ENCODE measurements around the gene KCTD8. TPM values are rescaled to one million over a fixed set of nuclear protein-coding genes. Genes with fewer than 3 reads are reported as not detected.
A peak's percentile ranks its signal among the peaks of the same experiment; 100 is the strongest.

Gene KCTD8
- total and polyA plus RNA-seq, 7 donors: 0.56 to 2.3 (median 0.91) TPM; not detected in 1

DNA sequence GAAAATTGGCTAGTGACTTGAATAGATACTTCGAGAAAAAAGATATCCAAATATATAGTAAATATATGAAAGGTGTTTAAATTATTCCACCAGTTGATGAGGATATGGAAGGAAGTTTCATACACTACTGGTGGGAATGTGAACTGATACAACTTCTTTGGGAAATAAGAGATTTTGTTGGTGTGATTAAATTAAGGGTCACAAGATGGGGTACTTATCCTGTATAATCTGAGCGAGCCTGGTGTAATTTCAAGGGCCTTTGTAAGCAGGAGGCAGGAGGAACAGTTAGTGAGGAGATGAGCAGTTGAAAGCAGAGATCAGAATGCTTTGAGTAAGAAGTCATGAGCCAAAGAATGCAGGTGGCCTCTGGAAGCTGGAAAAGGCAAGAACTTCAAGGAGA is 192.2 kb downstream of the KCTD8 start:
- WGBS, 3 donors: 63 to 68% (median 65%) methylated on average over 2 of the region's 2 CpGs

DNA sequence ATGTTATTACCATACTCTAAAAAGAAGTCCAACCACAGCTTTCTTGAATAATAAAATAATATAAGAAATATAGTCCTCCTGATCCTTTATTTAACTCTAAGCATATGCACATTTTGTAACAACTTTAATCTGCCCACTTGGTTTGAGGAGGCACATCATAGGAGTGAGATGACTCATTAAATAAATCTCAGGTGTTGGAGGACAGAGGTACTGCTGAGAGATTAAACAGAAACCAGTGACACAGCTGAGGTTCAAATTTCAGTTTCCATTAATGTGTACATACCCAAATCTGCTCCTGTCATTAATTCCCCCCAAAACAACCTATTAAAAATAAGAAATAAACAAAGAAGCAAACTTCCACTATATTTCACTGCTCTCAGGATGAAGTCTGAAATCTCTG is 211.0 kb downstream of the KCTD8 start:
- no peaks in the 10 kb centered on the region for H3K4me1 ChIP-seq

More for the DNA sequence above, 192.2 kb downstream of the KCTD8 start:
- Histone ChIP-seq H3K9me3 (no peaks in the 10 kb centered on the region), H3K4me1 (peaks cover 7% of the 10 kb centered on the region), H3K36me3 (ENCODE audit: insufficient read depth in 1 of 2, low read depth in 1 of 2) (no peaks in the 10 kb centered on the region), H3K4me3 (no peak overlapping the region), H3K27ac (no peak overlapping the region), H3K27me3 (ENCODE audit: insufficient read depth in 3 of 3, low read length in 2 of 3) (no peaks in the 10 kb centered on the region)
- ATAC-seq: peak; percentile 27 to 44 (median 36)
- no peak for DNase-seq
- TF ChIP-seq, protein P1, sequence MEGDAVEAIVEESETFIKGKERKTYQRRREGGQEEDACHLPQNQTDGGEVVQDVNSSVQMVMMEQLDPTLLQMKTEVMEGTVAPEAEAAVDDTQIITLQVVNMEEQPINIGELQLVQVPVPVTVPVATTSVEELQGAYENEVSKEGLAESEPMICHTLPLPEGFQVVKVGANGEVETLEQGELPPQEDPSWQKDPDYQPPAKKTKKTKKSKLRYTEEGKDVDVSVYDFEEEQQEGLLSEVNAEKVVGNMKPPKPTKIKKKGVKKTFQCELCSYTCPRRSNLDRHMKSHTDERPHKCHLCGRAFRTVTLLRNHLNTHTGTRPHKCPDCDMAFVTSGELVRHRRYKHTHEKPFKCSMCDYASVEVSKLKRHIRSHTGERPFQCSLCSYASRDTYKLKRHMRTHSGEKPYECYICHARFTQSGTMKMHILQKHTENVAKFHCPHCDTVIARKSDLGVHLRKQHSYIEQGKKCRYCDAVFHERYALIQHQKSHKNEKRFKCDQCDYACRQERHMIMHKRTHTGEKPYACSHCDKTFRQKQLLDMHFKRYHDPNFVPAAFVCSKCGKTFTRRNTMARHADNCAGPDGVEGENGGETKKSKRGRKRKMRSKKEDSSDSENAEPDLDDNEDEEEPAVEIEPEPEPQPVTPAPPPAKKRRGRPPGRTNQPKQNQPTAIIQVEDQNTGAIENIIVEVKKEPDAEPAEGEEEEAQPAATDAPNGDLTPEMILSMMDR (IDR thresholded peaks at IDR 0.05): no peak
- intact Hi-C loops (cut with DNase I): loop anchor here in 1 of 2 donors (10.0 kb wide), 1 partner anchor 168 kb away; no protein-coding TSS in a partner anchor

DNA sequence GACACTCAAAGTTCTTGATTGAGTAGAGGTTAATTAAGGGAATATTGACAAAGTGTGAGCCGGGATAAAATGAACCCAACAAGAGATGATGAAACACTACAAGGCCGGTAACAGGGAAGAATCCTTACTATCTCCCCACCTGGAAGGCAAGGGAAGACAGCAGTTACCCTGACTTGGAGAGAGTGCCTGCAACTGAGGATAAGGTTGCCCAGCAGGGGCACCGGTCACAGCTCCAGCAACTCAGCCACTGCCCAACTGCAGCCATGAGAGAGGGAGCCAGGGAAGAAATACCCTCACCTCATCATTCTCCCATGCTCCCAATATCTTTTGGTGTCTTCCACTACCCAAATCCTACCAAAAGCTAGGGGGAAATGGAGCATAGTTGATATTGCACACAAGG is 212.7 kb downstream of the KCTD8 start:
- no peak for ATAC-seq
- 82 to 96% (median 87%) methylated on average over 3 of the region's 3 CpGs for WGBS, 3 donors
- no peak overlapping the region for H3K4me3 ChIP-seq
- peaks cover 8% of the 10 kb centered on the region for H3K4me1 ChIP-seq
- H3K36me3 ChIP-seq (ENCODE audit: insufficient read depth in 1 of 2, low read depth in 1 of 2): no peaks in the 10 kb centered on the region
- intact Hi-C loops (cut with DNase I): no loop called here
- no peak for DNase-seq
- TF ChIP-seq, protein P1 (IDR thresholded peaks at IDR 0.05): no peak
- no peaks in the 10 kb centered on the region for H3K27me3 ChIP-seq (ENCODE audit: insufficient read depth in 3 of 3, low read length in 2 of 3)
- no peak overlapping the region for H3K27ac ChIP-seq
- no peaks in the 10 kb centered on the region for H3K9me3 ChIP-seq

More for the DNA sequence above, 211.0 kb downstream of the KCTD8 start:
- Histone ChIP-seq H3K27me3 (ENCODE audit: insufficient read depth in 3 of 3, low read length in 2 of 3) (no peaks in the 10 kb centered on the region), H3K9me3 (no peaks in the 10 kb centered on the region), H3K36me3 (ENCODE audit: insufficient read depth in 1 of 2, low read depth in 1 of 2) (no peaks in the 10 kb centered on the region), H3K27ac (no peak overlapping the region), H3K4me3 (no peak overlapping the region)
- TF ChIP-seq, protein P1 (IDR thresholded peaks at IDR 0.05): no peak
- DNase-seq (no peak), ATAC-seq (no peak)
- intact Hi-C loops (cut with DNase I): no loop called here

DNA sequence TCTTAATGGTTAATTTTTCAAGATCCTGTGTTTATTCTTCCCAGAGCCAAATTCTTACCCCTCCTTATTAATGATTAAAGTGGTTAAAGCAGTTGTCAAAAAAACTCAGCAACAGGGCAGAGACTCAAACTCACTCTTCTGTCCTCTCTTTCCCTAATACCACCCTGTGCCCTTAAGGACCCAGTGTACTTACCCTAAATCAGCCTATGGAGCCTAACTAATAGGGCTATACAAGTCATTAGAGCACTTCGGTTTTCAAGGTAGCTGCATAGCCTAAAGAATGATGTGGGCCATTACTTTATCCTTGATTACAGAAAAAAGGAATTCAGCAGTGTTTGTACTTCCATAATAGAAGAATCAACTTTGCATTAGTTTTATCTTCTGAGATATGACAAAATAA is 216.3 kb downstream of the KCTD8 start:
- H3K27me3 ChIP-seq (ENCODE audit: insufficient read depth in 3 of 3, low read length in 2 of 3): no peaks in the 10 kb centered on the region
- TF ChIP-seq, protein P1 (IDR thresholded peaks at IDR 0.05): no peak
- intact Hi-C loops (cut with DNase I): no loop called here
- no peaks in the 10 kb centered on the region for H3K9me3 ChIP-seq
- peaks cover 8% of the 10 kb centered on the region for H3K4me1 ChIP-seq
- H3K4me3 ChIP-seq: no peak overlapping the region
- DNase-seq (no peak), ATAC-seq (no peak)
- no peaks in the 10 kb centered on the region for H3K36me3 ChIP-seq (ENCODE audit: insufficient read depth in 1 of 2, low read depth in 1 of 2)
- no peak overlapping the region for H3K27ac ChIP-seq
- WGBS, 3 donors: 36 to 65% (median 49%) methylated on average over 1 of the region's 1 CpG

DNA sequence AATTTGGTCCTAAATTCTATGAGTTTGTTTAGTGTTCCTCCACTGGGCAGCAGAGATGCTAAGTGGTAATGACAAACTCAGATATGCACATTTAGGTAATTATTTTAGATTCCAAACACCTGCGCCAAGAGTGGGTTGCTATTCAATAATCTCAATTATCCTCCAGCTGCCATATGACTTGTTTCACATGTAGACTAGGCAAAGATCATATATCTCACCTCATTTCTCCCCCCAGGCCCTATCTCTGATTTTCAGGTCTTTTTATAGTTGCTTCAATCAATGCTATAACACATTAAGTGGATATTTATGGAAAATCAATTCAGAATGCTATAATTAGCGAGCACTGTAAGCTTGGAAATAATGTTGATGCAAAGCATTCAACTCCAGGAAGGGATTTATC is 217.6 kb downstream of the KCTD8 start:
- H3K27ac ChIP-seq: no peak overlapping the region
- no peaks in the 10 kb centered on the region for H3K27me3 ChIP-seq (ENCODE audit: insufficient read depth in 3 of 3, low read length in 2 of 3)
- TF ChIP-seq, protein P1 (IDR thresholded peaks at IDR 0.05): no peak
- 46 to 56% (median 52%) methylated on average over 2 of the region's 2 CpGs for WGBS, 3 donors
- ATAC-seq (no peak), DNase-seq (no peak)
- no peak overlapping the region for H3K4me3 ChIP-seq
- intact Hi-C loops (cut with DNase I): no loop called here
- no peaks in the 10 kb centered on the region for H3K9me3 ChIP-seq
- H3K4me1 ChIP-seq: peaks cover 8% of the 10 kb centered on the region
- H3K36me3 ChIP-seq (ENCODE audit: insufficient read depth in 1 of 2, low read depth in 1 of 2): no peaks in the 10 kb centered on the region

Measured in psoas muscle (tissue), 8 donors.